Loucy (cell line): ENCODE measurements around the gene FUBP1.
"Not testable (repeated sequence)": the region's sequence is repeated elsewhere in the genome, so short reads cannot be mapped to it uniquely, and the experiment has no call there.

Source experiments
- H2AFZ ChIP-seq: fragments of 200-600 bp; sonication (generic); 2 replicates; pipeline ENCODE4 v1.6.0; 2016; ENCODE audit warnings: antibody characterized with exemption, mild to moderate bottlenecking, low read length, moderate library complexity
- H3F3A ChIP-seq: fragments of 200-600 bp; 2 replicates; pipeline ENCODE4 v1.6.0; 2016; ENCODE audit warnings: antibody characterized with exemption, low read depth, mild to moderate bottlenecking
- H3K27me3 ChIP-seq: fragments of 200-600 bp; sonication (generic); 2 replicates; pipeline ENCODE4 v1.6.1; 2014; ENCODE audit warnings: low read length, mild to moderate bottlenecking; ENCODE audit not compliant: insufficient read depth, poor library complexity, severe bottlenecking
- H3K36me3 ChIP-seq: fragments of 200-600 bp; sonication (generic); 2 replicates; pipeline ENCODE4 v1.6.1; 2016; ENCODE audit warnings: low read length; ENCODE audit not compliant: insufficient read depth
- H3K4me1 ChIP-seq: fragments of 200-600 bp; sonication (generic); 2 replicates; pipeline ENCODE4 v1.5.1; 2014; ENCODE audit warnings: low read length, mild to moderate bottlenecking; ENCODE audit not compliant: insufficient read depth, poor library complexity, severe bottlenecking
- H3K4me2 ChIP-seq: fragments of 200-600 bp; sonication (generic); 2 replicates; pipeline ENCODE4 v1.6.0; 2014; ENCODE audit warnings: antibody characterized with exemption, low read length, low read depth, mild to moderate bottlenecking; ENCODE audit not compliant: poor library complexity, severe bottlenecking
- H3K4me3 ChIP-seq: fragments of 200-600 bp; sonication (generic); 2 replicates; pipeline ENCODE4 v1.5.1; 2014; ENCODE audit warnings: low read length, mild to moderate bottlenecking, mixed read lengths; ENCODE audit not compliant: poor library complexity, severe bottlenecking
- H3K79me2 ChIP-seq: fragments of 200-600 bp; sonication (generic); 2 replicates; pipeline ENCODE4 v1.6.1; 2014; ENCODE audit warnings: low read length; ENCODE audit not compliant: insufficient read depth
- H3K9ac ChIP-seq: fragments of 200-600 bp; sonication (generic); 2 replicates; pipeline ENCODE4 v1.6.0; 2014; ENCODE audit warnings: mild to moderate bottlenecking, low read depth, low read length, moderate library complexity; ENCODE audit not compliant: poor library complexity, severe bottlenecking
- H3K9me2 ChIP-seq: fragments of 200-600 bp; sonication (generic); replicated peaks from 2 replicates; pipeline ENCODE4 v1.6.1; 2016; ENCODE audit warnings: low read depth, low read length, mixed read lengths
- H3K9me3 ChIP-seq: fragments of 200-600 bp; sonication (generic); 2 replicates; pipeline ENCODE4 v1.6.1; 2014; ENCODE audit warnings: mild to moderate bottlenecking, antibody characterized with exemption, low read length, low read depth; ENCODE audit not compliant: insufficient read depth
- H4K20me1 ChIP-seq: fragments of 200-600 bp; sonication (generic); 2 replicates; pipeline ENCODE4 v1.6.0; 2014; ENCODE audit warnings: antibody characterized with exemption, low read length, mild to moderate bottlenecking; ENCODE audit not compliant: insufficient read depth, poor library complexity, severe bottlenecking
- CTCF ChIP-seq: fragments of 200-600 bp; sonication (generic); conservative IDR thresholded peaks from 2 replicates; pipeline ENCODE4 v1.5.1; 2014; ENCODE audit warnings: mild to moderate bottlenecking, antibody characterized with exemption, low read length
- EZH2phosphoT487 ChIP-seq: fragments of 200-600 bp; IDR thresholded peaks from 2 replicates; pipeline ENCODE4 v1.6.1; 2018; ENCODE audit warnings: antibody characterized with exemption, mild to moderate bottlenecking, moderate library complexity, borderline replicate concordance

The FUBP1 gene

GRCh38 chr1:78003882-78004718, 25.2 kb upstream of the FUBP1 start:
- H3K9ac ChIP-seq, result peak overlapping the region; percentile 85
- peaks cover 18% of the 10 kb centered on the region; the same call in 1 of the 2 replicates for H3K79me2 ChIP-seq
- H3K4me2 ChIP-seq, result peak overlapping the region; percentile 86
- no peak for TF ChIP-seq CTCF
- no peak for TF ChIP-seq EZH2phosphoT487
- H3K4me1 ChIP-seq, result peaks cover 37% of the 10 kb centered on the region
- peaks cover 7% of the 10 kb centered on the region; the same call in 1 of the 2 replicates for H3F3A ChIP-seq
- H3K27me3 ChIP-seq, result no peaks in the 10 kb centered on the region
- peak overlapping the region; percentile 87 for H2AFZ ChIP-seq
- no peaks in the 10 kb centered on the region for H3K9me2 ChIP-seq
- no peaks in the 10 kb centered on the region for H4K20me1 ChIP-seq
- no peaks in the 10 kb centered on the region for H3K9me3 ChIP-seq
- no peaks in the 10 kb centered on the region for H3K36me3 ChIP-seq
- H3K4me3 ChIP-seq, result peak overlapping the region; percentile 81

GRCh38 chr1:78003070-78003746, 24.3 kb upstream of the FUBP1 start:
- peak overlapping the region; percentile 85 for H3K9ac ChIP-seq
- H3K79me2 ChIP-seq, result peaks cover 18% of the 10 kb centered on the region; the same call in 1 of the 2 replicates
- peak overlapping the region; percentile 86 for H3K4me2 ChIP-seq
- H3K36me3 ChIP-seq, result no peaks in the 10 kb centered on the region
- H2AFZ ChIP-seq, result no peak overlapping the region
- no peaks in the 10 kb centered on the region for H3K9me3 ChIP-seq
- peaks cover 7% of the 10 kb centered on the region; the same call in 1 of the 2 replicates for H3F3A ChIP-seq
- peaks cover 36% of the 10 kb centered on the region for H3K4me1 ChIP-seq
- TF ChIP-seq EZH2phosphoT487, result no peak
- no peak for TF ChIP-seq CTCF
- H3K27me3 ChIP-seq, result no peaks in the 10 kb centered on the region
- H4K20me1 ChIP-seq, result no peaks in the 10 kb centered on the region
- peak overlapping the region; percentile 81 for H3K4me3 ChIP-seq
- H3K9me2 ChIP-seq, result no peaks in the 10 kb centered on the region

GRCh38 chr1:78000536-78000935, 21.7 kb upstream of the FUBP1 start:
- not testable (repeated sequence) for H3K4me2 ChIP-seq, H2AFZ ChIP-seq, H3K4me3 ChIP-seq, H3K9me2 ChIP-seq, H3F3A ChIP-seq, H3K79me2 ChIP-seq, H3K36me3 ChIP-seq, H3K9ac ChIP-seq, H4K20me1 ChIP-seq, H3K27me3 ChIP-seq, H3K9me3 ChIP-seq
- peaks cover 18% of the 10 kb centered on the region for H3K4me1 ChIP-seq
